Measurements from ENCODE around the gene METTL16.

METTL16 gene

GRCh38 chr17:2406903-2407790, 104.5 kb downstream of the METTL16 start:
- H3K4me1 ChIP-seq (ENCODE audit: control insufficient read depth, insufficient read depth, low read length), result peaks cover 13% of the 10 kb centered on the region
- no peaks in the 10 kb centered on the region for H3K9me3 ChIP-seq (ENCODE audit: control insufficient read depth, low read length)
- peak overlapping the region; percentile 36 for H3K27ac ChIP-seq (ENCODE audit: insufficient read depth, low read depth, low read length, poor library complexity, severe bottlenecking)
- H3K36me3 ChIP-seq (ENCODE audit: control insufficient read depth, insufficient read depth, low read length), result no peaks in the 10 kb centered on the region
- H3K27me3 ChIP-seq (ENCODE audit: control insufficient read depth, insufficient read depth, low read length, poor library complexity, severe bottlenecking), result no peaks in the 10 kb centered on the region
- WGBS, 2 experiments, result 80 to 82% methylated on average over 15 of the region's 15 CpGs
- no peak overlapping the region for H3K4me3 ChIP-seq (ENCODE audit: insufficient read depth, low read depth, low read length)

- peaks cover 13% of the 10 kb centered on the region for H3K4me1 ChIP-seq (ENCODE audit: control insufficient read depth, insufficient read depth, low read length)
Observed at GRCh38 chr17:2406271-2406902, 105.3 kb downstream of the METTL16 start.

GRCh38 chr17:2405247-2405926, 106.3 kb downstream of the METTL16 start:
- no peaks in the 10 kb centered on the region for H3K27me3 ChIP-seq (ENCODE audit: control insufficient read depth, insufficient read depth, low read length, poor library complexity, severe bottlenecking)
- WGBS, 2 experiments, result 85 to 87% methylated on average over 13 of the region's 14 CpGs
- H3K9me3 ChIP-seq (ENCODE audit: control insufficient read depth, low read length), result no peaks in the 10 kb centered on the region
- H3K36me3 ChIP-seq (ENCODE audit: control insufficient read depth, insufficient read depth, low read length), result no peaks in the 10 kb centered on the region
- H3K27ac ChIP-seq (ENCODE audit: insufficient read depth, low read depth, low read length, poor library complexity, severe bottlenecking), result no peak overlapping the region
- peaks cover 13% of the 10 kb centered on the region for H3K4me1 ChIP-seq (ENCODE audit: control insufficient read depth, insufficient read depth, low read length)
- no peak overlapping the region for H3K4me3 ChIP-seq (ENCODE audit: insufficient read depth, low read depth, low read length)

More at GRCh38 chr17:2406271-2406902, 105.3 kb downstream of the METTL16 start:
- Histone ChIP-seq H3K36me3 (ENCODE audit: control insufficient read depth, insufficient read depth, low read length) (no peaks in the 10 kb centered on the region), H3K27ac (ENCODE audit: insufficient read depth, low read depth, low read length, poor library complexity, severe bottlenecking) (no peak overlapping the region), H3K4me3 (ENCODE audit: insufficient read depth, low read depth, low read length) (no peak overlapping the region), H3K27me3 (ENCODE audit: control insufficient read depth, insufficient read depth, low read length, poor library complexity, severe bottlenecking) (no peaks in the 10 kb centered on the region), H3K9me3 (ENCODE audit: control insufficient read depth, low read length) (no peaks in the 10 kb centered on the region)
- WGBS, 2 experiments, result 93 to 95% methylated on average over 8 of the region's 8 CpGs

- Histone ChIP-seq H3K4me3 (ENCODE audit: insufficient read depth, low read depth, low read length) (no peak overlapping the region), H3K9me3 (ENCODE audit: control insufficient read depth, low read length) (no peaks in the 10 kb centered on the region), H3K27me3 (ENCODE audit: control insufficient read depth, insufficient read depth, low read length, poor library complexity, severe bottlenecking) (peaks cover 5% of the 10 kb centered on the region), H3K4me1 (ENCODE audit: control insufficient read depth, insufficient read depth, low read length) (peaks cover 19% of the 10 kb centered on the region), H3K36me3 (ENCODE audit: control insufficient read depth, insufficient read depth, low read length) (no peaks in the 10 kb centered on the region), H3K27ac (ENCODE audit: insufficient read depth, low read depth, low read length, poor library complexity, severe bottlenecking) (no peak overlapping the region)
- 92 to 94% methylated on average over 4 of the region's 4 CpGs for WGBS, 2 experiments
Observed at GRCh38 chr17:2403044-2403443, 108.6 kb downstream of the METTL16 start.

- 28 to 34% methylated on average over 15 of the region's 15 CpGs for WGBS, 2 experiments
- Histone ChIP-seq H3K27ac (ENCODE audit: insufficient read depth, low read depth, low read length, poor library complexity, severe bottlenecking) (peak overlapping the region; percentile 53), H3K4me3 (ENCODE audit: insufficient read depth, low read depth, low read length) (peak overlapping the region; percentile 47)
Observed at GRCh38 chr17:2402544-2402943, 109.1 kb downstream of the METTL16 start.

GRCh38 chr17:2401426-2402221, 110.1 kb downstream of the METTL16 start:
- H3K9me3 ChIP-seq (ENCODE audit: control insufficient read depth, low read length), result no peaks in the 10 kb centered on the region
- peaks cover 26% of the 10 kb centered on the region for H3K4me1 ChIP-seq (ENCODE audit: control insufficient read depth, insufficient read depth, low read length)
- peak overlapping the region; percentile 95 for H3K4me3 ChIP-seq (ENCODE audit: insufficient read depth, low read depth, low read length)
- peaks cover 5% of the 10 kb centered on the region for H3K27me3 ChIP-seq (ENCODE audit: control insufficient read depth, insufficient read depth, low read length, poor library complexity, severe bottlenecking)
- no peaks in the 10 kb centered on the region for H3K36me3 ChIP-seq (ENCODE audit: control insufficient read depth, insufficient read depth, low read length)
- H3K27ac ChIP-seq (ENCODE audit: insufficient read depth, low read depth, low read length, poor library complexity, severe bottlenecking), result peak overlapping the region; percentile 94
- 0% methylated on average over 72 of the region's 72 CpGs for WGBS, 2 experiments

More at GRCh38 chr17:2402544-2402943, 109.1 kb downstream of the METTL16 start:
- Histone ChIP-seq H3K4me1 (ENCODE audit: control insufficient read depth, insufficient read depth, low read length) (peaks cover 23% of the 10 kb centered on the region), H3K36me3 (ENCODE audit: control insufficient read depth, insufficient read depth, low read length) (no peaks in the 10 kb centered on the region), H3K27me3 (ENCODE audit: control insufficient read depth, insufficient read depth, low read length, poor library complexity, severe bottlenecking) (peaks cover 5% of the 10 kb centered on the region), H3K9me3 (ENCODE audit: control insufficient read depth, low read length) (no peaks in the 10 kb centered on the region)

- no peaks in the 10 kb centered on the region for H3K36me3 ChIP-seq (ENCODE audit: control insufficient read depth, insufficient read depth, low read length)
- H3K27ac ChIP-seq (ENCODE audit: insufficient read depth, low read depth, low read length, poor library complexity, severe bottlenecking), result peak within 1 kb of the TSS; percentile 95
- no peaks in the 10 kb centered on the region for H3K9me3 ChIP-seq (ENCODE audit: control insufficient read depth, low read length)
- WGBS, 2 experiments, result 0% methylated on average over 51 of the region's 51 CpGs
- H3K4me1 ChIP-seq (ENCODE audit: control insufficient read depth, insufficient read depth, low read length), result peaks cover 33% of the 10 kb centered on the region
- peak within 1 kb of the TSS; percentile 95 for H3K4me3 ChIP-seq (ENCODE audit: insufficient read depth, low read depth, low read length)
- H3K27me3 ChIP-seq (ENCODE audit: control insufficient read depth, insufficient read depth, low read length, poor library complexity, severe bottlenecking), result peaks cover 5% of the 10 kb centered on the region
Observed at GRCh38 chr17:2400877-2401425, 110.7 kb downstream of the METTL16 start, which contains the start of gene MNT. TSS of gene MNT (minus strand) at chr17:2401060. CDS start at chr17:2400712, 348 bp downstream.

- Histone ChIP-seq H3K27me3 (ENCODE audit: control insufficient read depth, insufficient read depth, low read length, poor library complexity, severe bottlenecking) (peaks cover 5% of the 10 kb centered on the region), H3K9me3 (ENCODE audit: control insufficient read depth, low read length) (no peaks in the 10 kb centered on the region), H3K27ac (ENCODE audit: insufficient read depth, low read depth, low read length, poor library complexity, severe bottlenecking) (peak overlapping the region; percentile 95), H3K36me3 (ENCODE audit: control insufficient read depth, insufficient read depth, low read length) (no peaks in the 10 kb centered on the region), H3K4me1 (ENCODE audit: control insufficient read depth, insufficient read depth, low read length) (peaks cover 38% of the 10 kb centered on the region), H3K4me3 (ENCODE audit: insufficient read depth, low read depth, low read length) (peak overlapping the region; percentile 95)
- WGBS, 2 experiments, result 0% methylated on average over 42 of the region's 43 CpGs
Observed at GRCh38 chr17:2400474-2400866, 111.2 kb downstream of the METTL16 start.
